ENCODE data around the gene SH3BP4. TPM values are rescaled to one million over a fixed set of nuclear protein-coding genes. Genes with fewer than 3 reads are reported as not detected.

SH3BP4 gene
- total and polyA plus RNA-seq, 2 of the 13 experiments (the other 11 are each of a cell fraction or from before 2014, with no cell fraction given) = 34.6 to 99.1 TPM

- BruUV-seq (replicated peaks) = no TSS peak
- peaks cover 88% of the 10 kb centered on the region for H4K20me1 ChIP-seq (ENCODE audit: insufficient read depth, low read length)
- in situ Hi-C loops (cut with HindIII; ENCODE audit: extremely low pct_ligation_motif_present, low pct_unique_long_range_greater_than_20kb) = no loop called here
- H3K9me3 ChIP-seq (ENCODE audit: low read length) = no peaks in the 10 kb centered on the region
- H3K27me3 ChIP-seq (ENCODE audit: control insufficient read depth in 1 of 2, insufficient read depth in 2 of 2, low read length in 2 of 2) = no peaks in the 10 kb centered on the region
- no peak for ATAC-seq
- H3K4me1 ChIP-seq (ENCODE audit: insufficient read depth, low read length) = peaks cover 77% of the 10 kb centered on the region
- H3K4me2 ChIP-seq (ENCODE audit: low read depth, low read length) = no peak overlapping the region
- ChIA-PET CTCF (ENCODE audit: low intra/inter-chr PET ratio, low total read pairs) (no interaction called here), POLR2A (interaction anchor here (1.1 to 2.6 kb wide), 3 partner anchors 24 to 125 kb away, joined by 3 to 24 read pairs (median 6); no protein-coding TSS in a partner anchor)
- H3K4me3 ChIP-seq (replicated peaks in 1 of 3; ENCODE audit: insufficient read depth in 1 of 3, low read depth in 2 of 3, low read length in 3 of 3) = peak overlapping the region in 1 of 3 experiments; percentile 29; a peak in 1 of 6 replicates
- peak overlapping the region; percentile 70 for H3K27ac ChIP-seq (ENCODE audit: extremely low read length, insufficient read depth, low read length)
- no peak for FAIRE-seq
- H3K9ac ChIP-seq (ENCODE audit: insufficient read depth, low read depth, low read length) = peak overlapping the region; percentile 48
- peaks cover 13 to 65% of the 10 kb centered on the region in 2 experiments for H3K36me3 ChIP-seq (replicated peaks in 1 of 2; ENCODE audit: control insufficient read depth in 1 of 2, insufficient read depth in 2 of 2, low read length in 2 of 2)
- no peak for DNase-seq (ENCODE audit: low spot score)
- H2AFZ ChIP-seq (ENCODE audit: low read length) = no peak overlapping the region
- TF ChIP-seq SP140L (CRISPR knock-in tag; IDR thresholded peaks at IDR 0.05; ENCODE audit: borderline replicate concordance) = no peak
- TF ChIP-seq, protein P1, sequence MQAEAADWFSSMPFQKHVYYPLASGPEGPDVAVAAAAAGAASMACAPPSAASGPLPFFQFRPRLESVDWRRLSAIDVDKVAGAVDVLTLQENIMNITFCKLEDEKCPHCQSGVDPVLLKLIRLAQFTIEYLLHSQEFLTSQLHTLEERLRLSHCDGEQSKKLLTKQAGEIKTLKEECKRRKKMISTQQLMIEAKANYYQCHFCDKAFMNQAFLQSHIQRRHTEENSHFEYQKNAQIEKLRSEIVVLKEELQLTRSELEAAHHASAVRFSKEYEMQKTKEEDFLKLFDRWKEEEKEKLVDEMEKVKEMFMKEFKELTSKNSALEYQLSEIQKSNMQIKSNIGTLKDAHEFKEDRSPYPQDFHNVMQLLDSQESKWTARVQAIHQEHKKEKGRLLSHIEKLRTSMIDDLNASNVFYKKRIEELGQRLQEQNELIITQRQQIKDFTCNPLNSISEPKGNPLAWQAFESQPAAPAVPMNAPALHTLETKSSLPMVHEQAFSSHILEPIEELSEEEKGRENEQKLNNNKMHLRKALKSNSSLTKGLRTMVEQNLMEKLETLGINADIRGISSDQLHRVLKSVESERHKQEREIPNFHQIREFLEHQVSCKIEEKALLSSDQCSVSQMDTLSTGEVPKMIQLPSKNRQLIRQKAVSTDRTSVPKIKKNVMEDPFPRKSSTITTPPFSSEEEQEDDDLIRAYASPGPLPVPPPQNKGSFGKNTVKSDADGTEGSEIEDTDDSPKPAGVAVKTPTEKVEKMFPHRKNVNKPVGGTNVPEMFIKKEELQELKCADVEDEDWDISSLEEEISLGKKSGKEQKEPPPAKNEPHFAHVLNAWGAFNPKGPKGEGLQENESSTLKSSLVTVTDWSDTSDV (CRISPR knock-in tag; IDR thresholded peaks at IDR 0.05) = 0 out of 2 replicates have a peak, but pooled peaks have one; percentile 44
- TF ChIP-seq, protein P2, sequence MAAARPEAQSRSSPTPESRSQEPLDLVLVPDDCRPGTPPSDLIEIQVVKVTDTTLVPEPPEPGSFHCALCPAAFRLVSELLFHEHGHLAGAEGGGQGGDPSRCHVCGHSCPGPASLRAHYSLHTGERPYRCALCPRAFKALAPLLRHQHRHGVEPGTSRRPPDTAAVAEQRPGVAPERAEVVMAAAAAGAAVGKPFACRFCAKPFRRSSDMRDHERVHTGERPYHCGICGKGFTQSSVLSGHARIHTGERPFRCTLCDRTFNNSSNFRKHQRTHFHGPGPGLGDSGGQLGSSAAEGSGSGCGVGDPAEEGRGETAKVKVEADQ (CRISPR knock-in tag; IDR thresholded peaks at IDR 0.05; ENCODE audit: borderline replicate concordance) = no peak
- 0 out of 2 replicates have a peak, but pooled peaks have one; percentile 41 for TF ChIP-seq ZNF891 (CRISPR knock-in tag; IDR thresholded peaks at IDR 0.05)
- no peak for TF ChIP-seq AKAP8 (CRISPR knock-in tag; IDR thresholded peaks at IDR 0.05)
- no peak for TF ChIP-seq ZNF460 (CRISPR knock-in tag; IDR thresholded peaks at IDR 0.05; ENCODE audit: borderline replicate concordance)
- 94% methylated on average over 9 of the region's 10 CpGs for WGBS (ENCODE audit: low lambda C conversion rate)
- H3K79me2 ChIP-seq (ENCODE audit: insufficient read depth, low read length) = peaks cover 99% of the 10 kb centered on the region
- intact Hi-C loops (cut with micrococcal nuclease; ENCODE audit: unreplicated experiment) = loop anchor here (5.0 kb wide), 1 partner anchor 51 kb away; no protein-coding TSS in a partner anchor
These were observed 54.6 kb downstream of the SH3BP4 start for GRCh38 chr2:235006461-235006860.

Measured in HepG2 (cell line).